Umbilical cord (tissue), 2 donors: Measurements from ENCODE around the gene XXYLT1. TPM values are rescaled to one million over a fixed set of nuclear protein-coding genes. Genes with fewer than 3 reads are reported as not detected.
"Not testable (repeated sequence)": the region's sequence is repeated elsewhere in the genome, so short reads cannot be mapped to it uniquely, and the experiment has no call there.

Source experiments
- DNase-seq: peaks from one replicate; pipeline ENCODE4 v3.0.0-alpha.2; 2015; ENCODE audit warnings: low spot score
- total RNA-seq: library from RNA; depleted of rRNA; stranded (reverse); fragments of >200 nt; gene quantifications from one replicate; pipeline ENCODE4 v1.2.3, GENCODE V29; 2014; ENCODE audit warnings: low replicate concordance; ENCODE audit not compliant: insufficient read depth

XXYLT1 gene
- total RNA-seq, 1 donor from 2014 or later, result 21.4 TPM

- DNase-seq, result no peak
These were observed 157.9 kb downstream of the XXYLT1 start for GRCh38 chr3:195113048-195113447.

GRCh38 chr3:195112361-195112791 lies 158.6 kb downstream of the XXYLT1 start:
- DNase-seq, result no peak

GRCh38 chr3:195111766-195112165 lies 159.2 kb downstream of the XXYLT1 start:
- DNase-seq, result no peak

GRCh38 chr3:195111319-195111705 lies 159.6 kb downstream of the XXYLT1 start:
- no peak for DNase-seq

- peak; percentile 93 for DNase-seq
These were observed 160.2 kb downstream of the XXYLT1 start for GRCh38 chr3:195110647-195111318.

- no peak for DNase-seq
These were observed 161.8 kb downstream of the XXYLT1 start for GRCh38 chr3:195109098-195109657.

- no peak for DNase-seq
These were observed 163.4 kb downstream of the XXYLT1 start for GRCh38 chr3:195107593-195107992.

- not testable (repeated sequence) for DNase-seq
These were observed 163.9 kb downstream of the XXYLT1 start for GRCh38 chr3:195107031-195107430.

- DNase-seq, result peak; percentile 66
These were observed 164.5 kb downstream of the XXYLT1 start for GRCh38 chr3:195106418-195106906.

GRCh38 chr3:195105841-195106417 lies 165.0 kb downstream of the XXYLT1 start:
- DNase-seq, result no peak

GRCh38 chr3:195105389-195105788 lies 165.6 kb downstream of the XXYLT1 start:
- no peak for DNase-seq

- no peak for DNase-seq
These were observed 166.6 kb downstream of the XXYLT1 start for GRCh38 chr3:195104340-195104739.

GRCh38 chr3:195103623-195104022 lies 167.3 kb downstream of the XXYLT1 start:
- no peak for DNase-seq

GRCh38 chr3:195102609-195103467 lies 168.1 kb downstream of the XXYLT1 start:
- DNase-seq, result peak; percentile 92

GRCh38 chr3:195101927-195102608 lies 168.9 kb downstream of the XXYLT1 start:
- no peak for DNase-seq

- DNase-seq, result no peak
These were observed 169.9 kb downstream of the XXYLT1 start for GRCh38 chr3:195101001-195101583.

- no peak for DNase-seq
These were observed 170.8 kb downstream of the XXYLT1 start for GRCh38 chr3:195099951-195100785.

- DNase-seq, result no peak
These were observed 172.0 kb downstream of the XXYLT1 start for GRCh38 chr3:195098741-195099525.
